ENCODE measurements around the gene MAPK8IP1. TPM values are rescaled to one million over a fixed set of nuclear protein-coding genes. Genes with fewer than 3 reads are reported as not detected.
A peak's percentile ranks its signal among the peaks of the same experiment; 100 is the strongest.

Gene MAPK8IP1
- total and polyA plus RNA-seq, 2 experiments from 2014 or later, result 5.9 to 39.4 TPM

- Histone ChIP-seq H3K27me3 (ENCODE audit: insufficient read depth) (peaks cover 9% of the 10 kb centered on the region; the same call in 1 of the 2 replicates), H3K9me2 (ENCODE audit: insufficient read depth) (no peaks in the 10 kb centered on the region), H3K4me3 (peak within 1 kb of the TSS; percentile 95), H4K20me1 (replicated peaks; ENCODE audit: insufficient read depth) (no peaks in the 10 kb centered on the region; the same call in none of the 2 replicates), H3K36me3 (ENCODE audit: insufficient read depth) (no peaks in the 10 kb centered on the region), H3F3A (replicated peaks; ENCODE audit: low read depth) (peaks cover 23% of the 10 kb centered on the region), H2AFZ (peak within 1 kb of the TSS; percentile 93), H3K4me2 (peak within 1 kb of the TSS; percentile 93), H3K4me1 (ENCODE audit: insufficient read depth) (peaks cover 32% of the 10 kb centered on the region), H3K79me2 (replicated peaks; ENCODE audit: insufficient read depth) (peaks cover 8% of the 10 kb centered on the region), H3K27ac (ENCODE audit: low read depth) (peak within 1 kb of the TSS; percentile 73)
- Mint-ChIP-seq H3K27me3 (ENCODE audit: insufficient read depth, low read depth, poor library complexity) (peaks cover 32% of the 10 kb centered on the region), H3K9me3 (no peaks in the 10 kb centered on the region), H3K4me3 (peak within 1 kb of the TSS; percentile 96), H3K4me1 (peaks cover 27% of the 10 kb centered on the region), H3K27ac (peak within 1 kb of the TSS; percentile 97), H3K36me3 (ENCODE audit: low read depth) (peaks cover 3% of the 10 kb centered on the region; the same call in 1 of the 3 replicates)
- TF ChIP-seq CREB1 (CRISPR knock-in tag; IDR thresholded peaks at IDR 0.05; ENCODE audit: low read depth) (peak; percentile 48; the same call in 1 of the 2 replicates), POLR2AphosphoS5 (IDR thresholded peaks at IDR 0.05; ENCODE audit: low read depth) (peak; percentile 65), ETS1 (IDR thresholded peaks at IDR 0.05) (peak; percentile 58; the same call in 1 of the 2 replicates), CTCF (conservative IDR thresholded peaks at IDR 0.05; ENCODE audit: low read depth in 2 of 2) (no peak)
- peak; percentile 98 for DNase-seq (ENCODE audit: low spot score)
- ATAC-seq, result peak; percentile 45
Measured at GRCh38 chr11:45917623-45918330, 32.3 kb downstream of the MAPK8IP1 start, which contains the start of gene PEX16. PEX16 (minus strand) TSS chr11:45917877; CDS start chr11:45917811, 66 bp downstream.

- Mint-ChIP-seq H3K9me3 (no peaks in the 10 kb centered on the region), H3K27me3 (ENCODE audit: insufficient read depth, low read depth, poor library complexity) (peaks cover 35% of the 10 kb centered on the region), H3K36me3 (ENCODE audit: low read depth) (peaks cover 3% of the 10 kb centered on the region; the same call in 1 of the 3 replicates), H3K27ac (peak overlapping the region; percentile 97), H3K4me1 (peaks cover 27% of the 10 kb centered on the region), H3K4me3 (peak overlapping the region; percentile 96)
- Histone ChIP-seq H4K20me1 (replicated peaks; ENCODE audit: insufficient read depth) (no peaks in the 10 kb centered on the region; the same call in none of the 2 replicates), H3K4me1 (ENCODE audit: insufficient read depth) (peaks cover 34% of the 10 kb centered on the region), H3K27ac (ENCODE audit: low read depth) (peak overlapping the region; percentile 73), H3K36me3 (ENCODE audit: insufficient read depth) (no peaks in the 10 kb centered on the region), H3K9me2 (ENCODE audit: insufficient read depth) (no peaks in the 10 kb centered on the region), H3K79me2 (replicated peaks; ENCODE audit: insufficient read depth) (peaks cover 12% of the 10 kb centered on the region), H3K27me3 (ENCODE audit: insufficient read depth) (peaks cover 9% of the 10 kb centered on the region; the same call in 1 of the 2 replicates), H3K4me3 (peak overlapping the region; percentile 95), H3F3A (replicated peaks; ENCODE audit: low read depth) (peaks cover 23% of the 10 kb centered on the region), H3K4me2 (peak overlapping the region; percentile 93), H2AFZ (peak overlapping the region; percentile 93)
- peak; percentile 38 for ATAC-seq
- peak; percentile 82 for DNase-seq (ENCODE audit: low spot score)
- TF ChIP-seq ETS1 (IDR thresholded peaks at IDR 0.05) (0 out of 2 replicates have a peak, but pooled peaks have one; percentile 3), EZH2phosphoT487 (IDR thresholded peaks at IDR 0.05; ENCODE audit: unreplicated experiment) (no peak), STAT1 (IDR thresholded peaks at IDR 0.05; ENCODE audit: unreplicated experiment) (no peak), EZH2 (IDR thresholded peaks at IDR 0.05; ENCODE audit: low read depth, unreplicated experiment) (no peak), CTCF (conservative IDR thresholded peaks at IDR 0.05; ENCODE audit: low read depth in 2 of 2) (no peak), CREB1 (CRISPR knock-in tag; IDR thresholded peaks at IDR 0.05; ENCODE audit: low read depth) (no peak), NANOG (IDR thresholded peaks at IDR 0.05; ENCODE audit: borderline replicate concordance) (no peak), ZNF331 (CRISPR knock-in tag; IDR thresholded peaks at IDR 0.05; ENCODE audit: low read depth) (no peak), JUNB (IDR thresholded peaks at IDR 0.05; ENCODE audit: unreplicated experiment) (no peak), POLR2AphosphoS5 (IDR thresholded peaks at IDR 0.05; ENCODE audit: low read depth) (peak; percentile 93), ZNF114 (CRISPR knock-in tag; IDR thresholded peaks at IDR 0.05) (no peak)
Measured at GRCh38 chr11:45918331-45918941, 33.0 kb downstream of the MAPK8IP1 start.
